Astrocyte of the spinal cord (primary cell): ENCODE results near the gene AGPAT4.

Experiments used
- DNase-seq: peaks from one replicate; pipeline ENCODE4 v3.0.0; 2011; ENCODE audit warnings: low read depth, low spot score
- H3K4me3 ChIP-seq: 2 replicates; pipeline ENCODE4 v1.5.1; 2011; ENCODE audit warnings: low read depth, mild to moderate bottlenecking, low read length, moderate library complexity
- CTCF ChIP-seq: IDR thresholded peaks from 2 replicates; pipeline ENCODE4 v1.5.1; 2012; ENCODE audit warnings: low read depth, mild to moderate bottlenecking, low read length, inconsistent platforms
- in situ Hi-C: cut with HindIII; loops from 2 replicates; pipeline ENCODE4 v1.10.0; 2017; ENCODE audit warnings: low sequenced_read_pairs

Gene AGPAT4

GRCh38 chr6:161246725-161247124, 27.1 kb downstream of the AGPAT4 start:
- in situ Hi-C loops = no loop called here
- TF ChIP-seq CTCF = no peak
- no peak overlapping the region for H3K4me3 ChIP-seq
- DNase-seq = no peak

GRCh38 chr6:161245363-161245762, 28.5 kb downstream of the AGPAT4 start:
- in situ Hi-C loops = no loop called here
- H3K4me3 ChIP-seq = no peak overlapping the region
- DNase-seq = no peak
- no peak for TF ChIP-seq CTCF

GRCh38 chr6:161244725-161245124, 29.1 kb downstream of the AGPAT4 start:
- in situ Hi-C loops = no loop called here
- DNase-seq = no peak
- TF ChIP-seq CTCF = no peak
- H3K4me3 ChIP-seq = no peak overlapping the region

GRCh38 chr6:161242779-161243693, 30.8 kb downstream of the AGPAT4 start:
- TF ChIP-seq CTCF = no peak
- no peak overlapping the region for H3K4me3 ChIP-seq
- in situ Hi-C loops = no loop called here
- peak; percentile 82 for DNase-seq

GRCh38 chr6:161242113-161242512, 31.7 kb downstream of the AGPAT4 start:
- TF ChIP-seq CTCF = no peak
- in situ Hi-C loops = no loop called here
- DNase-seq = no peak
- no peak overlapping the region for H3K4me3 ChIP-seq

GRCh38 chr6:161239001-161239400, 34.9 kb downstream of the AGPAT4 start:
- in situ Hi-C loops = no loop called here
- TF ChIP-seq CTCF = no peak
- DNase-seq = no peak
- no peak overlapping the region for H3K4me3 ChIP-seq
